Inflammatory macrophage treated with lipopolysaccharide for 4 hours (primary cell): ENCODE data around the gene CNTD1.
"Not testable (repeated sequence)": the region's sequence is repeated elsewhere in the genome, so short reads cannot be mapped to it uniquely, and the experiment has no call there.

Source experiments
- DNase-seq: peaks from one replicate; pipeline ENCODE4 v3.0.0-alpha.2; 2020

Gene CNTD1

GRCh38 chr17:42846594-42847280 is 48.1 kb downstream of the CNTD1 start:
- DNase-seq, result peak; percentile 86

DNA sequence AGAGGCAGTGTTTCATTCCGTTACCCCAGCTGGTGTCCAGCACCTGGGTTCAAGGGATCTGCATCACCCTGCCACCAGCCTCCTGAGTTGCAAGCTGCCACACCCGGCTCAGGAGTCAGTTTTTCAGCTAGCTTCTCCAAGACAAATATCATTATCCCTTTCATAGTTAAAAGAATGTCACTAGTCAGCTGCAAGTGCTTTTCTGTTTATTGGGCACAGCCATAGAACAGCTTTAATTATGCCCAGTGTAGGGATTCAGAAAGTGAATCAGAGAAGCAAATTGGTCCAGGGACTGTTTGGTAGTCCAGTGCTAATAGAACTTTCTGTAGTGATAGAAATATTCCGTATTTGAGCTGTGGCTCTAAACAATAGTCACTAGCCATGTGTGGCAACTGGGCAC is 49.4 kb downstream of the CNTD1 start:
- no peak for DNase-seq

DNA sequence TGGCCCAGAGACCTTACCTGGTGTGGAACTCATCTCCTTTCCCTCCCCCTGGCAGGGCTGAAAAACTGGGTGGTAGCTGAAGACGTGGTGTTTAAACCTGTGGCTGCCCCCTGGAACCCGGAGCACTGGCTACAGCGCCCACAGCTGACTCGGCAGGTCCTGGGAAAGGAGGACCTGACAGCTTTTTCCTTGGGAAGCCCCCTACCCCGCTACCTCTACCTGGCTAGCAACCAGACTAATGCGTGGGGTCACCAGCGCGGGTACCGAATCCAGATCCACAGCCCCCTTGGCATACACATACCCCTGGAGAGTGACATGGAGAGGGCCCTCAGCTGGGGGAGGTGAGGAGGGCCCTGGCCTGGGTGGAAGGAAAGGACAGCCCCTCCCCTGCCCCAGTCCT is 50.4 kb downstream of the CNTD1 start:
- DNase-seq, result no peak

GRCh38 chr17:42849451-42850181 is 51.0 kb downstream of the CNTD1 start:
- no peak for DNase-seq

DNA sequence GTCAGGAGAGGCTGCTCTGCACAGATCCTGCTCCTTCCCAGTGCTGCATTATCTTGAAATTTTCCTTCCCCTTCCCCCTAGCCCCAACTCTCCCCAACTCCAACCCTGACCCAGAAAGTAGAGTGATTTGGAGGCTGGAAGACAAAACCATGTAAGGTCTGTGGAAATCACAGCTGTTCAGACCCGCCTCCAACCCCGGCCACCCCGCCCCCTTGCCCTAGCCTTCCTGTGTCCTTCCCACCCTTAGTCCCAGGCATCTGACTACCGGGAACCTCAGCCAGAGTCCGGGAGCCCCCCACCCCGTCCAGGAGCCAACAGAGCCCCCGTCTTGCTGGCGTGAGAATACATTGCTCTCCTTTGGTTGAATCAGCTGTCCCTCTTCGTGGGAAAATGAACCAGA is 52.3 kb downstream of the CNTD1 start, which contains the start of gene AOC3:
Gene AOC3, plus strand, starts transcription at position 246 of the 400 bp plus-strand sequence. Its CDS starts 145 bp downstream, at position 391.
- DNase-seq, result no peak

GRCh38 chr17:42851371-42852240 is 52.9 kb downstream of the CNTD1 start:
- DNase-seq, result not testable (repeated sequence)

- no peak for DNase-seq
Measured at GRCh38 chr17:42852351-42852750, 53.7 kb downstream of the CNTD1 start.

DNA sequence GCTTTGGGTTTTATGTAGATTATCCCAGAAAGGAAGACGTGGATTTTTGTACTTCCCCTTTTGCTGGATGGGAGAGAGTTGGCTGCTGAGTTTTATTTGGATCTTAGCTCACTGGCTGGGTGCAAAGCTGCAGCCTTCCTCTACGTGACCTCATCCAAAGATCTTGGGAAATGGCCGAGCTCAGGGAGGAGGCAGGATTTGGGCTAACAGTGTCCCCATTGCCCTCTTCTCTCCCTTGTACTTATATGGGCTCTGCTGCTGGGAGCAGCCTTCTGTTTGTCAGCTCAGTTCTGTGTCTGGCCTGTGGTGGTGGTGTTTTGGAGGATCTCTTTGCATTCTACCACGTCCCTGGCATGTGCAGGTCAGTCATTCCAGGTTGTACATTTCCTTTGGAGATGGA is 54.3 kb downstream of the CNTD1 start:
- peak; percentile 38 for DNase-seq

GRCh38 chr17:42853597-42853967 is 54.9 kb downstream of the CNTD1 start:
- no peak for DNase-seq

DNA sequence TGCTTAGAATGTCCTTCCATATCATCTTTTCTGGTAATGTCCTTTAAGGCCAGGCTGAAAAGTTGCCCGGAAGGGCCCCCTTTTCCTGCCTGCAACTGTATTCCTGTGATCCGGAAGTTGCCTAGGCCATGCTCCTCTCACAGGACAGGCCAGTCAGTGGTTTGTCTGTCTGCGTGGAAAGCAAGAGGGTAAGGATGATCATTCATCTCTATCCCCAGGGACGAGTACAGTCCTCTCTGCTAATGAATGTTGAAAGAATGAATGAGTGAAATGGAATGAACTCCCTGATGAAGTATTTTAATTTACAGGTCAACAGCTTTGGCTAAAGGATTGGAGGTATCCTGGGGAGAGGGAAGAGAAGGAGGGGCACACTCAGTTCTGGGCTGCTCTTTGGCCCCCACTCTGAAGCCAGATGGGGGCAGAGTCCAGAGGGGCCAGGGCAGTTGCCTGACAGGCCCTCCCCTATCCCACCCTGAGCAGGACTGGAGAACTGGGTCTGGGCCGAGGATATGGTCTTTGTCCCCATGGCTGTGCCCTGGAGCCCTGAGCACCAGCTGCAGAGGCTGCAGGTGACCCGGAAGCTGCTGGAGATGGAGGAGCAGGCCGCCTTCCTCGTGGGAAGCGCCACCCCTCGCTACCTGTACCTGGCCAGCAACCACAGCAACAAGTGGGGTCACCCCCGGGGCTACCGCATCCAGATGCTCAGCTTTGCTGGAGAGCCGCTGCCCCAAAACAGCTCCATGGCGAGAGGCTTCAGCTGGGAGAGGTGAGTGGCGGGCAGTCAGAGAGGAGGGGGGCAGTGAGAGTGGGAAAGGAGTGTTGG is 55.5 kb downstream of the CNTD1 start:
- no peak for DNase-seq

GRCh38 chr17:42855048-42855596 is 56.5 kb downstream of the CNTD1 start:
- DNase-seq, result peak; percentile 64

GRCh38 chr17:42856093-42856492 is 57.4 kb downstream of the CNTD1 start:
- not testable (repeated sequence) for DNase-seq

DNA sequence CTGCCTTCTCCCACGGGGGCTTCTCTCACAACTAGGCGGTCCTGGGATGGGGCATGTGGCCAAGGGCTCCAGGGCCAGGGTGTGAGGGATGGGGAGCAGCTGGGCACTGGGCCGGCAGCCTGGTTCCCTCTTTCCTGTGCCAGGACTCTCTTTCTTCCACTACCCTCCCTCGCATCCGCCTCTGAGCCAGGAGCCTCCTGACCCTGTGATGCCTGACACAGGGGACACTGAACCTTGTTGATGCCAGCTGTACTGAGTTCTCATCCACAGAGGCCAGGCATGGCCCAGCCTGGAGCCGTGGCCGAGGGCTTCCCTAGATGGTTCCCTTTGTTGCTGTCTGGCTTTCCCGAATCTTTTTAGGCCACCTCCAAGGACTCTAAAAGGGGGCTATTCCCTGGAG is 57.9 kb downstream of the CNTD1 start:
- DNase-seq, result not testable (repeated sequence)

GRCh38 chr17:42857389-42857788 is 58.7 kb downstream of the CNTD1 start:
- DNase-seq, result no peak
